GM12891 (cell line): ENCODE results near the gene GGT7.

Experiments used
- POLR2A ChIP-seq: IDR thresholded peaks from 2 replicates; pipeline ENCODE4 v1.6.1; 2011; ENCODE audit warnings: low read depth, low read length, control low read depth
- POLR2AphosphoS5 ChIP-seq: IDR thresholded peaks from 2 replicates; pipeline ENCODE4 v1.6.1; 2011; ENCODE audit warnings: low read depth, low read length, control low read depth
- SPI1 ChIP-seq: IDR thresholded peaks from 2 replicates; pipeline ENCODE4 v1.6.1; 2011; ENCODE audit warnings: low read depth, low read length, control low read depth

- TF ChIP-seq POLR2A = no peak
- TF ChIP-seq POLR2AphosphoS5 = no peak
- TF ChIP-seq SPI1 = no peak
Measured at GRCh38 chr20:34920055-34920454, 47.4 kb upstream of the GGT7 start.
